Activated naive CD4-positive, alpha-beta T cell (primary cell): ENCODE measurements around the gene MEIOB.
"Not testable (repeated sequence)": the region's sequence is repeated elsewhere in the genome, so short reads cannot be mapped to it uniquely, and the experiment has no call there.

Experiments used
- DNase-seq, 4 experiments: peaks; one replicate each; lab custom pipeline; 2025; lab: John Stamatoyannopoulos, UW

The MEIOB gene

GRCh38 chr16:1907226-1907860, 35.4 kb upstream of the MEIOB start:
- DNase-seq = no peak

- DNase-seq = no peak
These were observed 34.8 kb upstream of the MEIOB start for GRCh38 chr16:1906846-1907165.

GRCh38 chr16:1906055-1906845, 34.3 kb upstream of the MEIOB start:
- DNase-seq = no peak

- no peak for DNase-seq
These were observed 32.2 kb upstream of the MEIOB start for GRCh38 chr16:1903845-1904840.

- DNase-seq = no peak
These were observed 31.2 kb upstream of the MEIOB start for GRCh38 chr16:1903220-1903574.

GRCh38 chr16:1902547-1903219, 30.7 kb upstream of the MEIOB start:
- no peak for DNase-seq

- no peak for DNase-seq
These were observed 28.4 kb upstream of the MEIOB start for GRCh38 chr16:1900452-1900774.

GRCh38 chr16:1899641-1900451, 27.9 kb upstream of the MEIOB start:
- DNase-seq = no peak

GRCh38 chr16:1897692-1898091, 25.7 kb upstream of the MEIOB start:
- DNase-seq = not testable (repeated sequence)

- no peak for DNase-seq
These were observed 24.1 kb upstream of the MEIOB start for GRCh38 chr16:1895949-1896675.

GRCh38 chr16:1895068-1895467, 23.1 kb upstream of the MEIOB start:
- DNase-seq = no peak

GRCh38 chr16:1890708-1891050, 18.7 kb upstream of the MEIOB start:
- no peak for DNase-seq

GRCh38 chr16:1890024-1890707, 18.2 kb upstream of the MEIOB start:
- DNase-seq = no peak

- no peak for DNase-seq
These were observed 15.9 kb upstream of the MEIOB start for GRCh38 chr16:1887711-1888354.

GRCh38 chr16:1884889-1885288, 12.9 kb upstream of the MEIOB start:
- DNase-seq = no peak

- DNase-seq = no peak
These were observed 12.3 kb upstream of the MEIOB start for GRCh38 chr16:1884155-1884760.

GRCh38 chr16:1881172-1881571, 9.2 kb upstream of the MEIOB start:
- not testable (repeated sequence) for DNase-seq

- DNase-seq = no peak
These were observed 7.5 kb upstream of the MEIOB start for GRCh38 chr16:1879477-1879876.

- DNase-seq = no peak
These were observed 6.3 kb upstream of the MEIOB start for GRCh38 chr16:1878256-1878655.
